KOPT-K1 (cell line): ENCODE data around the gene TLE2.
"Not testable (repeated sequence)": the region's sequence is repeated elsewhere in the genome, so short reads cannot be mapped to it uniquely, and the experiment has no call there.

ENCODE experiments used
- H3K27ac ChIP-seq: fragments of 200-600 bp; sonication (generic); 2 replicates; pipeline ENCODE4 v1.5.1; 2016; ENCODE audit warnings: antibody characterized with exemption, mild to moderate bottlenecking, low read depth, low read length; ENCODE audit not compliant: poor library complexity, severe bottlenecking
- H3K36me3 ChIP-seq: fragments of 200-600 bp; sonication (generic); 2 replicates; pipeline ENCODE4 v1.5.1; 2017; ENCODE audit warnings: antibody characterized with exemption, mild to moderate bottlenecking, low read length, moderate library complexity; ENCODE audit not compliant: insufficient read depth
- H3K9me3 ChIP-seq: fragments of 200-600 bp; sonication (generic); 2 replicates; pipeline ENCODE4 v1.5.1; 2017; ENCODE audit warnings: antibody characterized with exemption, low read length, mild to moderate bottlenecking; ENCODE audit not compliant: insufficient read depth, poor library complexity, severe bottlenecking

TLE2 gene

DNA sequence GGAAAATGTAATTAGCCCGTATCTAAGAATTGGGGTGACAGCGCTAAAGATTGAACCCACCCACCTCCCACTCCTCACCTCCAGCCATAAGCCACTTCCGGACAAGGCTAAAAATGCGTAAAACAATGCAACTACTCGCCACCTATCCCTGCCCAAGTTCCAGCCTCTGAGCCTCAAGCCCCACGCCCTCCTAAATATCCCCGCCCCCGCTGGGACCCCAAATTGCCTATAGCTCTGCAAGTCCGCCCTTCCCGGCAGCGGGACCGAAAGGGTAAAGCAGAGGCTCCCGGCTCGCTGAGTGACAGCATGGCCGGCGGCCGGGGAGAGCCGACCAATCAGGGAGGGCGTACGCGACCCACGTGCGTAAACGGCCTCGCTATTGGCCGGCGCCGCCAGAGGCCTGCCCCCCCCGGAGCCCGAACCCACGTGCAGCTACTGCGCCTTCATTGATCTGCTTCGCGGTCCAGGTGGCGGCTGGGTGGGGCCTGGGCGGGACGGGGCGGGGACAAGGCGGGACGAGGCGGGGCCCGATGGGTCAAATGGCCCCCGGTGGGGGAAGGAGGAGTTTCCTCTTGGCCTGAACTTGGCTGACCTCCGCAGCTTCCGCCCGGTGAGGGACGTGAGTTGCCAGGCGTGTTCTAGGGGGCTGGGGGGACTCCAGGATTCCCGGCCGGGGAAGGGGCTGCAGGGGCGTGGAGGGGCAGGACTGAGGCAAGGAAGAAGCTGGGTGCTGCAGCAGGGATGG is 51.9 kb downstream of the TLE2 start, which contains the start of gene TLE6:
Gene TLE6 (plus strand): TSS at position 564 of the 745 bp plus-strand sequence. CDS start 670 bp downstream, outside the sequence.
- Histone ChIP-seq H3K9me3 (no peaks in the 10 kb centered on the region), H3K27ac (no peak within 1 kb of the TSS), H3K36me3 (no peaks in the 10 kb centered on the region)

- Histone ChIP-seq H3K27ac (no peak overlapping the region), H3K9me3 (no peaks in the 10 kb centered on the region), H3K36me3 (no peaks in the 10 kb centered on the region)
These were observed 52.5 kb downstream of the TLE2 start for GRCh38 chr19:2976609-2977000.

- no peaks in the 10 kb centered on the region for H3K36me3 ChIP-seq
- H3K27ac ChIP-seq: no peak overlapping the region
- no peaks in the 10 kb centered on the region for H3K9me3 ChIP-seq
These were observed 54.6 kb downstream of the TLE2 start for GRCh38 chr19:2974342-2975041.

DNA sequence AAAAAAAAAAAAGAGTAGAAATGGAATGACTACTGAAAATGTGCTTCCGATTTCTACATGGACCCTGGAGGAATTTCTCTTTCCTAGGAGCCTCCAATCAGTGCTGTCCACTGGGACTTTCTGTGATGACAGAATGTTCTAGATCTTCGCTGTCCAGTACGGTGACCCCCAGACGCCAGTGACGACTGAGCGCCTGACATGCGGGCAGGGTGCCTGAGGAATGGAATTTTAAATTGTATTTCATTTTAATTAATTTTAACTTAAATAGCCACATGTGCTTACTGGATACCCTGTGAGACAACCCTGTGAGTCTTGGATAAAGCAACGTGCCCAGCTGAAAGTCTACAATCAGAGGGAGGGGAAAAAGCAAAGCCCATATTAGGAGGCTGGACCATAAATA is 55.9 kb downstream of the TLE2 start:
- H3K27ac ChIP-seq: no peak overlapping the region
- H3K9me3 ChIP-seq: no peaks in the 10 kb centered on the region
- no peaks in the 10 kb centered on the region for H3K36me3 ChIP-seq

DNA sequence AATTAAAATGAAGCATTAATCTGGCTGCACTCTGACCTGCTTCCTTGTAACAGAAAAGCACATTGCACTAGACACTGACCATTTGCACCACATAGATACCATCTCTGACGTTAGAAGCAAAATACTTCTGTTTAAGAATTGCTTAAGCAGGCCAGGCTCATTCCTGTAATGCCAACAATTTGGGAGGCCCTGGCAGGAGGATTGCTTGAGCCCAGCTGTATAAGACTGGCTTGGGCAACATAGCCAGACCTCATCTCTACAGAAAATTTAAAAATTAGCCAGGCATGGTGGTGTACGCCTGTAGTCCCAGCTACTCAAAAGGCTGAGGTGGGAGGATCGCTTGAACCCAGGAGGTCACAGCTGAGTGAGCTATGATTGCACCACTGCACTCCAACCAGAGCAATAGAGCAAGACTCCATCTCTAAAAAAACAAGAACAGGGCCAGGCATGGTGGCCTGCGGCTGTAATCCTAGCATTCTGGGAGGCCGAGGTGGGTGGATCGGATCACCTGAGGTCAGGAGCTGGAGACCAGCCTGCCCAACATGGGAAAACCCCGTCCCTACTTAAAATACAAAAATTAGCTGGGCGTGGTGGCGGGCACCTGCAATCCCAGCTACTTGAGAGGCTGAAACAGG is 58.8 kb downstream of the TLE2 start:
- no peaks in the 10 kb centered on the region for H3K36me3 ChIP-seq
- H3K27ac ChIP-seq: no peak overlapping the region
- no peaks in the 10 kb centered on the region for H3K9me3 ChIP-seq

DNA sequence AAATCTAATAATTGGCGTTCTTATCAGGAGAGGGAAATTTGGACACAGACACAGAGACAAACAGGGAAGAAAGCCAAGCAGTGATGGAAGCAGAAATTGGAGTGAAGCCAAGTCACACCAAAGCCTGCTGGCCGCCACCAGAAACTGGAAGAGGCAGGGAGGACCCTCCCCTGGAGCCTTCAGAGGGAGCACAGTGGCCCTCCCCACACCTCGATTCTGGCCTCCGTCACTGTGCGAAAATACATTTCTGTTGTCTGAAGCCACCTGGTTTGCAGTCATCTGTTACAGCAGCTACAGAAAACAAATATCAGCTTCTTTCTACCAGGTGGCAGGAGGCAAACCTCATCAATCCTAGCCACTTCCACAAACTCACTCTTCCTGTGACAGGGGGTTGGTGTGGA is 60.0 kb downstream of the TLE2 start:
- Histone ChIP-seq H3K36me3 (no peaks in the 10 kb centered on the region), H3K9me3 (no peaks in the 10 kb centered on the region), H3K27ac (no peak overlapping the region)

GRCh38 chr19:2967972-2968371 is 61.1 kb downstream of the TLE2 start:
- no peaks in the 10 kb centered on the region for H3K9me3 ChIP-seq
- no peaks in the 10 kb centered on the region for H3K36me3 ChIP-seq
- H3K27ac ChIP-seq: no peak overlapping the region

- no peak overlapping the region for H3K27ac ChIP-seq
- H3K9me3 ChIP-seq: no peaks in the 10 kb centered on the region
- H3K36me3 ChIP-seq: no peaks in the 10 kb centered on the region
These were observed 64.2 kb downstream of the TLE2 start for GRCh38 chr19:2964874-2965273.

DNA sequence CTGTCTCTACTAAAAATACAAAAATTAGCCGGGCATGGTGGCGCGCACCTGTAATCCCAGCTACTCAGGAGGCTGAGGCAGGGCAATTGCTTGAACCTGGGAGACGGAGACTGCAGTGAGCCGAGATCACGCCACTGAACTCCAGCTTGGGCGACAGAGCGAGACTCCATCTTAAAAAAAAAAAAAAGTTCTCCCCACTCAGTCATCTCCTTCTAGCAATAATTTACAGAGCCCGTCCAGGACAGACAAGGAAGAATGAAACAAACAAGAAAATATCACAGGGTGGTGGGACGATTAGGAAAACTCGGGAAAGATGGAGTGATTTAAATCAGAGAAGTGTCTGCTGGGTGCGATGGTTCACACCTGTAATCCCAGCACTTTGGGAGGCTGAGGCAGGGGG is 65.4 kb downstream of the TLE2 start:
- H3K36me3 ChIP-seq, H3K27ac ChIP-seq, H3K9me3 ChIP-seq: not testable (repeated sequence)

GRCh38 chr19:2963122-2963521 is 66.0 kb downstream of the TLE2 start:
- Histone ChIP-seq H3K9me3 (no peaks in the 10 kb centered on the region), H3K36me3 (no peaks in the 10 kb centered on the region), H3K27ac (no peak overlapping the region)

- Histone ChIP-seq H3K36me3 (no peaks in the 10 kb centered on the region), H3K9me3 (no peaks in the 10 kb centered on the region), H3K27ac (no peak overlapping the region)
These were observed 66.9 kb downstream of the TLE2 start for GRCh38 chr19:2962018-2962670.

- H3K9me3 ChIP-seq: no peaks in the 10 kb centered on the region
- no peaks in the 10 kb centered on the region for H3K36me3 ChIP-seq
- no peak overlapping the region for H3K27ac ChIP-seq
These were observed 69.0 kb downstream of the TLE2 start for GRCh38 chr19:2960120-2960519.

GRCh38 chr19:2957160-2957559 is 71.9 kb downstream of the TLE2 start:
- Histone ChIP-seq H3K36me3 (no peaks in the 10 kb centered on the region), H3K27ac (no peak overlapping the region), H3K9me3 (no peaks in the 10 kb centered on the region)

- Histone ChIP-seq H3K27ac (no peak overlapping the region), H3K36me3 (no peaks in the 10 kb centered on the region), H3K9me3 (no peaks in the 10 kb centered on the region)
These were observed 76.1 kb downstream of the TLE2 start for GRCh38 chr19:2952953-2953481.
